LNCAP (cell line): ENCODE results near the gene C12orf42.

Experiments
- CTCF ChIP-seq: fragments of 450-650 bp; IDR thresholded peaks from 2 replicates; pipeline ENCODE4 v1.5.1; 2017; ENCODE audit warnings: mild to moderate bottlenecking

C12orf42 gene

GRCh38 chr12:103505371-103506236, 9.8 kb upstream of the C12orf42 start:
- TF ChIP-seq CTCF: no peak

GRCh38 chr12:103504606-103505005, 8.8 kb upstream of the C12orf42 start:
- TF ChIP-seq CTCF: no peak

GRCh38 chr12:103503546-103504480, 8.0 kb upstream of the C12orf42 start:
- TF ChIP-seq CTCF: peak; percentile 66

GRCh38 chr12:103501447-103501846, 5.7 kb upstream of the C12orf42 start:
- no peak for TF ChIP-seq CTCF

- TF ChIP-seq CTCF: no peak
These were observed 3.8 kb upstream of the C12orf42 start for GRCh38 chr12:103499571-103499970.

GRCh38 chr12:103498990-103499389, 3.2 kb upstream of the C12orf42 start:
- TF ChIP-seq CTCF: no peak

- no peak for TF ChIP-seq CTCF
These were observed 867 bp downstream of the C12orf42 start for GRCh38 chr12:103494734-103495468.
